GM20431 (cell line): ENCODE results near the gene SOWAHD.
"Not testable (repeated sequence)": the region's sequence is repeated elsewhere in the genome, so short reads cannot be mapped to it uniquely, and the experiment has no call there.

Experiments
- in situ Hi-C: fragments of 300-500 bp; cut with MseI, MboI; formaldehyde crosslinking; loops from one replicate; pipeline ENCODE4 v1.15.0; 2020; ENCODE audit warnings: low sequenced_read_pairs; ENCODE audit not compliant: unreplicated experiment

The SOWAHD gene

GRCh38 chrX:119802546-119802945, 44.2 kb downstream of the SOWAHD start:
- in situ Hi-C loops, result no loop called here

- in situ Hi-C loops, result not testable (repeated sequence)
These were observed 50.1 kb downstream of the SOWAHD start for GRCh38 chrX:119808461-119808860.

- in situ Hi-C loops, result no loop called here
These were observed 50.8 kb downstream of the SOWAHD start for GRCh38 chrX:119809185-119809666.
